Hepatocyte (in vitro differentiated cells): ENCODE data around the gene ERC2. TPM values are rescaled to one million over a fixed set of nuclear protein-coding genes. Genes with fewer than 3 reads are reported as not detected.
A peak's percentile ranks its signal among the peaks of the same experiment; 100 is the strongest.

Source experiments
- DNase-seq: peaks from one replicate; pipeline ENCODE4 v3.0.0-alpha.2; 2016; ENCODE audit warnings: low spot score
- H2AFZ ChIP-seq: fragments of 200-600 bp; sonication (generic); 2 replicates; pipeline ENCODE4 v1.6.0; 2016; ENCODE audit warnings: antibody characterized with exemption, mild to moderate bottlenecking
- H3K27ac ChIP-seq: fragments of 200-600 bp; sonication (generic); 2 replicates; pipeline ENCODE4 v1.5.1; 2016; ENCODE audit warnings: mild to moderate bottlenecking
- H3K27me3 ChIP-seq: fragments of 200-600 bp; sonication (generic); 2 replicates; pipeline ENCODE4 v1.6.1; 2016
- H3K36me3 ChIP-seq: fragments of 200-600 bp; sonication (generic); replicated peaks from 2 replicates; pipeline ENCODE4 v1.5.1; 2016; ENCODE audit warnings: low read depth; ENCODE audit not compliant: insufficient read depth
- H3K4me1 ChIP-seq: fragments of 200-600 bp; sonication (generic); 2 replicates; pipeline ENCODE4 v1.5.1; 2016; ENCODE audit warnings: mild to moderate bottlenecking, moderate library complexity; ENCODE audit not compliant: insufficient read depth
- H3K4me2 ChIP-seq: fragments of 200-600 bp; sonication (generic); 2 replicates; pipeline ENCODE4 v1.6.0; 2016
- H3K4me3 ChIP-seq: fragments of 200-600 bp; sonication (generic); 2 replicates; pipeline ENCODE4 v1.5.1; 2016; ENCODE audit warnings: mild to moderate bottlenecking
- H3K79me2 ChIP-seq: fragments of 200-600 bp; sonication (generic); 2 replicates; pipeline ENCODE4 v1.6.0; 2017; ENCODE audit warnings: mild to moderate bottlenecking
- H3K9me2 ChIP-seq: fragments of 200-600 bp; sonication (generic); replicated peaks from 2 replicates; pipeline ENCODE4 v1.6.0; 2017; ENCODE audit warnings: mild to moderate bottlenecking; ENCODE audit not compliant: insufficient read depth
- H3K9me3 ChIP-seq: fragments of 200-600 bp; sonication (generic); 2 replicates; pipeline ENCODE4 v1.5.1; 2016; ENCODE audit warnings: low read depth, mild to moderate bottlenecking
- H4K20me1 ChIP-seq: fragments of 200-600 bp; sonication (generic); 2 replicates; pipeline ENCODE4 v1.6.0; 2016; ENCODE audit warnings: mild to moderate bottlenecking; ENCODE audit not compliant: insufficient read depth, poor library complexity, severe bottlenecking
- EZH2 ChIP-seq: fragments of 200-600 bp; sonication (generic); IDR thresholded peaks from 2 replicates; pipeline ENCODE4 v1.6.1; 2016; ENCODE audit warnings: antibody characterized with exemption, mild to moderate bottlenecking, borderline replicate concordance
- EZH2phosphoT487 ChIP-seq: fragments of 200-600 bp; sonication (generic); IDR thresholded peaks from one replicate; pipeline ENCODE4 v1.6.1; 2018; ENCODE audit warnings: antibody characterized with exemption, mild to moderate bottlenecking, low read depth, moderate library complexity; ENCODE audit not compliant: unreplicated experiment, severe bottlenecking
- WGBS: methylation state at CpG from one replicate; pipeline ENCODE4 v1.1.6; 2016; ENCODE audit warnings: low lambda C conversion rate; ENCODE audit errors: missing lambda C conversion rate; 5-methylcytosine and 5-hydroxymethylcytosine counted together
- polyA plus RNA-seq: library from polyadenylated mRNA; unstranded; fragments of >200 nt; fragmentation: Nextera tagmentation; extraction: Ambion mirVana; gene quantifications from 2 replicates; pipeline ENCODE4 v1.2.1, GENCODE V29; 2016
- total RNA-seq: library from RNA; depleted of rRNA; stranded (reverse); fragments of >200 nt; gene quantifications from 2 replicates; pipeline ENCODE4 v1.2.3, GENCODE V29; 2014
- TF ChIP-seq, protein P1 (sequence below): fragments of 200-600 bp; sonication (generic); IDR thresholded peaks from 2 replicates; pipeline ENCODE4 v1.5.1; 2016; ENCODE audit warnings: antibody characterized with exemption, mild to moderate bottlenecking; ENCODE audit not compliant: poor library complexity

The ERC2 gene
- total and polyA plus RNA-seq, 2 experiments from 2014 or later = 1.2 to 5.3 TPM

DNA sequence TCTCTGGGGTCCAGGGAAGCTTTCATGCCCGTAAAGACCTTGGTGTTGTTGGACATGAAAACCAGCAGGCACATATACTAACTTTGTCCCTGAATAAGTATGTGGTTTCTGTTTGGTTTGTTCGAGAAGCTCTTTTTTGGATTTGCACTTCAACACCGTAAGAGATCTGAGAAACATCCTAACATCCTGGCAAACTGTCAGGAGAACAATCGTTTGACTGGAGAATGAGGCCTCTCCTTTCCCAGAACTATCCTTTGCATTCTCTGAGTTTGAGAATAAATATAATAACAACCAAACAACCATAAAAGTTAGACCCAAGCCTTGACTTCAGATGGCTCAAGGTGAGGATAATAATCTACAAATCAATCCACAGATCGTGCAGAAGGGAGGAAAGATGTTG, 750.8 kb downstream of the ERC2 start:
- Histone ChIP-seq H3K4me2 (no peak overlapping the region), H2AFZ (no peak overlapping the region), H3K27me3 (peaks cover 7% of the 10 kb centered on the region), H3K36me3 (no peaks in the 10 kb centered on the region), H4K20me1 (no peaks in the 10 kb centered on the region), H3K27ac (peak overlapping the region; percentile 16), H3K4me3 (no peak overlapping the region), H3K9me2 (no peaks in the 10 kb centered on the region), H3K79me2 (no peaks in the 10 kb centered on the region), H3K9me3 (no peaks in the 10 kb centered on the region), H3K4me1 (peaks cover 6% of the 10 kb centered on the region)
- no peak for TF ChIP-seq EZH2
- TF ChIP-seq EZH2phosphoT487 = no peak
- TF ChIP-seq, protein P1, sequence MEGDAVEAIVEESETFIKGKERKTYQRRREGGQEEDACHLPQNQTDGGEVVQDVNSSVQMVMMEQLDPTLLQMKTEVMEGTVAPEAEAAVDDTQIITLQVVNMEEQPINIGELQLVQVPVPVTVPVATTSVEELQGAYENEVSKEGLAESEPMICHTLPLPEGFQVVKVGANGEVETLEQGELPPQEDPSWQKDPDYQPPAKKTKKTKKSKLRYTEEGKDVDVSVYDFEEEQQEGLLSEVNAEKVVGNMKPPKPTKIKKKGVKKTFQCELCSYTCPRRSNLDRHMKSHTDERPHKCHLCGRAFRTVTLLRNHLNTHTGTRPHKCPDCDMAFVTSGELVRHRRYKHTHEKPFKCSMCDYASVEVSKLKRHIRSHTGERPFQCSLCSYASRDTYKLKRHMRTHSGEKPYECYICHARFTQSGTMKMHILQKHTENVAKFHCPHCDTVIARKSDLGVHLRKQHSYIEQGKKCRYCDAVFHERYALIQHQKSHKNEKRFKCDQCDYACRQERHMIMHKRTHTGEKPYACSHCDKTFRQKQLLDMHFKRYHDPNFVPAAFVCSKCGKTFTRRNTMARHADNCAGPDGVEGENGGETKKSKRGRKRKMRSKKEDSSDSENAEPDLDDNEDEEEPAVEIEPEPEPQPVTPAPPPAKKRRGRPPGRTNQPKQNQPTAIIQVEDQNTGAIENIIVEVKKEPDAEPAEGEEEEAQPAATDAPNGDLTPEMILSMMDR = no peak
- 56% methylated on average over 5 of the region's 5 CpGs for WGBS
- no peak for DNase-seq

DNA sequence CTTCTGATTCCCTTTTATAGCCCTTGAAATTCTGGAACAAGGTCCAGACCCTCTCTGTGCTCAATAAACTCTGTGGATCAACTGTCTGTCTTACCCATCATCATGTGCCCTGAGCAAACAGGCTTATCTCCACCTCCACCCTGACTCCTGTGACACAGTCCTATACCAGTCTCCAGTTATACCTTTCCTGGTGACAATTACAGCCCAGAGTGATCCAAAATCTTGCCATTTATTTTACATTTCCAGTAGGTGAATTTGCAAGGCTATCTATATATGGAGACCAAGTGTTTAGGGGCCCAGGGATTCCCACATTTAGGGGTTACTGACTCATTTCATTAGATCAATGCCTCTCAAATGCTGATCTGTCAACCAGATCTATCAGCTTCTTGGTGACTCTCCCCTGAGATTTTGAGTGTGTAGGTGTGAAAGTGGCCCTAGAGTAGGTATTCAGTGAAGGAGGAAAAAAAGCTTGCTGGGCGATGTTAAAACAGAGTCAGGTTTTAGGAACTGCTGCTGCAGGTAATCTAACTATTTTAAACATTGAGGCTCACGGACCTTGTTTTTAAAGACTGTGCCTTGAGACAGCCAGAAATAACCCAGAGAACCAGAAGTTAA, 751.5 kb downstream of the ERC2 start:
- no peaks in the 10 kb centered on the region for H3K9me3 ChIP-seq
- no peaks in the 10 kb centered on the region for H4K20me1 ChIP-seq
- H3K4me3 ChIP-seq = no peak overlapping the region
- peak overlapping the region; percentile 16 for H3K27ac ChIP-seq
- no peak overlapping the region for H2AFZ ChIP-seq
- H3K27me3 ChIP-seq = peaks cover 7% of the 10 kb centered on the region
- TF ChIP-seq EZH2phosphoT487 = no peak
- TF ChIP-seq, protein P1 = no peak
- no peak for TF ChIP-seq EZH2
- DNase-seq = peak; percentile 16
- H3K36me3 ChIP-seq = no peaks in the 10 kb centered on the region
- WGBS = 95% methylated on average over 2 of the region's 2 CpGs
- peaks cover 4% of the 10 kb centered on the region for H3K4me1 ChIP-seq
- no peak overlapping the region for H3K4me2 ChIP-seq
- no peaks in the 10 kb centered on the region for H3K9me2 ChIP-seq
- no peaks in the 10 kb centered on the region for H3K79me2 ChIP-seq

DNA sequence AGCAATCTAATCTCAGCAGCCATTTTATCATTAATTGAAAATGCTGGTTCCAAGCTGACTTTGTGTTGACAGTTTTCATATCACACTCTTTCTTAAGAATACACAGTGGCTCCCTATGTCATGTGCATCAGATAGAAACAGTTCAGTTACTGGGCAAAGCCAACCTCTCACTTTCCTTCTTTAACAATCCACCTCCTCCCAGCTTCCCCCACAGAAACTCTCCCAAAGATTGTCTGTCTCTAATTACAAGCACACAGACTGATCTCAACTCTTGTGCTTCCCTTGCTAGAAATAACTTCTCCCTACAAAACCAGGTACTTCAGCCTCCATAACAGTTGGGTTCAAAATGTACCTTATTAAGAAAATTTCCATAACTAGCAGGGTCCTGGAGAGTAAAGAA, 752.2 kb downstream of the ERC2 start:
- H3K36me3 ChIP-seq = no peaks in the 10 kb centered on the region
- H3K27me3 ChIP-seq = peaks cover 7% of the 10 kb centered on the region
- no peak overlapping the region for H3K4me2 ChIP-seq
- no peak overlapping the region for H2AFZ ChIP-seq
- H3K4me1 ChIP-seq = no peaks in the 10 kb centered on the region
- H4K20me1 ChIP-seq = no peaks in the 10 kb centered on the region
- DNase-seq = no peak
- H3K4me3 ChIP-seq = no peak overlapping the region
- no peaks in the 10 kb centered on the region for H3K79me2 ChIP-seq
- H3K27ac ChIP-seq = no peak overlapping the region
- no peaks in the 10 kb centered on the region for H3K9me3 ChIP-seq
- TF ChIP-seq EZH2phosphoT487 (no peak), EZH2 (no peak)
- TF ChIP-seq, protein P1 = no peak
- H3K9me2 ChIP-seq = no peaks in the 10 kb centered on the region

DNA sequence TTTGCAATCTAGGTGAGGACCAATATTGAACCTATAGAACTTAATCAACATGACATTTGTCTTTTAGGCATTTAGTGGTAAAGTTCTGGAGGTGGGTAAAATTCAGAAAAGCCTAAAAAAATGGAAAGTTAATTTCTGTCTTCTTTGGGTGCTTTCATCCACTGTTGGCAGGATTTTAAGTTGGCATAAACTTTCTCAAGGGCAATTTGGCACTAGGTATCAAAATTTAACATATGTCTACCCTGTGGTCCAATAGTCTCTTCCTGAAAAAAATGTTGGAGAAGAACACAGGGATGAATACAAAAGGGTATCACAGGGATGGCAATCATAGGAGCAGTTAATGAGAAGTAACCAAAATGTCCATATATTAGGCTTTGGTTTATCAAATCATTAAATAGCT, 754.2 kb downstream of the ERC2 start:
- no peak for DNase-seq
- Histone ChIP-seq H3K4me2 (no peak overlapping the region), H3K9me3 (no peaks in the 10 kb centered on the region), H3K79me2 (no peaks in the 10 kb centered on the region), H4K20me1 (no peaks in the 10 kb centered on the region), H3K27ac (no peak overlapping the region), H3K4me1 (no peaks in the 10 kb centered on the region), H2AFZ (no peak overlapping the region), H3K9me2 (no peaks in the 10 kb centered on the region), H3K27me3 (peaks cover 7% of the 10 kb centered on the region), H3K36me3 (no peaks in the 10 kb centered on the region), H3K4me3 (no peak overlapping the region)
- TF ChIP-seq EZH2phosphoT487 (no peak), EZH2 (no peak)
- TF ChIP-seq, protein P1 = no peak
